Measurements from ENCODE around the gene TMEM108.

GRCh38 chr3:133208184-133208583, 170.0 kb downstream of the TMEM108 start:
- TF ChIP-seq MAZ (IDR thresholded peaks at IDR 0.05; ENCODE audit: borderline replicate concordance, low read depth, low read length): no peak
- no peak for TF ChIP-seq POLR2A (IDR thresholded peaks at IDR 0.05; ENCODE audit: low read depth, low read length)
- TF ChIP-seq, protein P1, sequence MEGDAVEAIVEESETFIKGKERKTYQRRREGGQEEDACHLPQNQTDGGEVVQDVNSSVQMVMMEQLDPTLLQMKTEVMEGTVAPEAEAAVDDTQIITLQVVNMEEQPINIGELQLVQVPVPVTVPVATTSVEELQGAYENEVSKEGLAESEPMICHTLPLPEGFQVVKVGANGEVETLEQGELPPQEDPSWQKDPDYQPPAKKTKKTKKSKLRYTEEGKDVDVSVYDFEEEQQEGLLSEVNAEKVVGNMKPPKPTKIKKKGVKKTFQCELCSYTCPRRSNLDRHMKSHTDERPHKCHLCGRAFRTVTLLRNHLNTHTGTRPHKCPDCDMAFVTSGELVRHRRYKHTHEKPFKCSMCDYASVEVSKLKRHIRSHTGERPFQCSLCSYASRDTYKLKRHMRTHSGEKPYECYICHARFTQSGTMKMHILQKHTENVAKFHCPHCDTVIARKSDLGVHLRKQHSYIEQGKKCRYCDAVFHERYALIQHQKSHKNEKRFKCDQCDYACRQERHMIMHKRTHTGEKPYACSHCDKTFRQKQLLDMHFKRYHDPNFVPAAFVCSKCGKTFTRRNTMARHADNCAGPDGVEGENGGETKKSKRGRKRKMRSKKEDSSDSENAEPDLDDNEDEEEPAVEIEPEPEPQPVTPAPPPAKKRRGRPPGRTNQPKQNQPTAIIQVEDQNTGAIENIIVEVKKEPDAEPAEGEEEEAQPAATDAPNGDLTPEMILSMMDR (conservative IDR thresholded peaks at IDR 0.05; ENCODE audit: low read depth, low read length): no peak
- no peak for TF ChIP-seq RFX5 (IDR thresholded peaks at IDR 0.05; ENCODE audit: low read depth, low read length)
- no peak for TF ChIP-seq CEBPB (IDR thresholded peaks at IDR 0.05; ENCODE audit: low read depth, low read length)
- TF ChIP-seq MXI1 (IDR thresholded peaks at IDR 0.05; ENCODE audit: borderline replicate concordance, low read depth, low read length): no peak
- no peak for TF ChIP-seq RCOR1 (IDR thresholded peaks at IDR 0.05; ENCODE audit: insufficient replicate concordance, low read length)
